RWPE1 (cell line): ENCODE results near the gene CACNA1B.

Experiments used
- CTCF ChIA-PET: fragments of 350-600 bp; sonication (Branson Sonifier 250); formaldehyde crosslinking; extraction: SDS; loops from one replicate; lab custom pipeline; 2021; lab: Yijun Ruan, JAX
- POLR2A ChIA-PET: fragments of 400-600 bp; formaldehyde crosslinking; extraction: SDS; loops from one replicate; lab custom pipeline; 2020; ENCODE audit warnings: antibody characterized with exemption; ENCODE audit not compliant: low non-redundant PET; lab: Yijun Ruan, JAX
- DNase-seq: peaks from one replicate; pipeline ENCODE4 v3.0.0; 2012; ENCODE audit warnings: low spot score
- H3K27ac ChIP-seq: fragments of 450-650 bp; 2 replicates; pipeline ENCODE4 v1.5.1; 2017
- CTCF ChIP-seq: fragments of 450-650 bp; conservative IDR thresholded peaks from 2 replicates; pipeline ENCODE4 v1.5.1; 2017; ENCODE audit warnings: low read depth, mild to moderate bottlenecking

Gene CACNA1B

GRCh38 chr9:137833721-137834613 is 43.6 kb upstream of the CACNA1B start:
- TF ChIP-seq CTCF: no peak
- H3K27ac ChIP-seq: no peak overlapping the region
- DNase-seq: no peak
- POLR2A ChIA-PET: no interaction called here
- CTCF ChIA-PET: no interaction called here

GRCh38 chr9:137834846-137835546 is 42.6 kb upstream of the CACNA1B start:
- CTCF ChIA-PET: no interaction called here

GRCh38 chr9:137836151-137836830 is 41.3 kb upstream of the CACNA1B start:
- ChIA-PET POLR2A (no interaction called here), CTCF (no interaction called here)
- no peak for TF ChIP-seq CTCF
- no peak overlapping the region for H3K27ac ChIP-seq
- DNase-seq: no peak

More at GRCh38 chr9:137834846-137835546, 42.6 kb upstream of the CACNA1B start:
- no peak for DNase-seq
- H3K27ac ChIP-seq: no peak overlapping the region
- no peak for TF ChIP-seq CTCF
- POLR2A ChIA-PET: no interaction called here

GRCh38 chr9:137836831-137837241 is 40.7 kb upstream of the CACNA1B start:
- CTCF ChIA-PET: no interaction called here
- no peak overlapping the region for H3K27ac ChIP-seq
- no peak for DNase-seq
- TF ChIP-seq CTCF: no peak
- POLR2A ChIA-PET: no interaction called here

- ChIA-PET POLR2A (interaction anchor here (0.6 kb wide), 1 partner anchor 791 kb away, joined by 3 read pairs; no protein-coding TSS in a partner anchor), CTCF (no interaction called here)
- no peak for TF ChIP-seq CTCF
- no peak overlapping the region for H3K27ac ChIP-seq
- DNase-seq: no peak
Measured at GRCh38 chr9:137837345-137838278, 40.0 kb upstream of the CACNA1B start.
